GM23248 (cell line): ENCODE data around the gene ATP8B2. TPM values are rescaled to one million over a fixed set of nuclear protein-coding genes. Genes with fewer than 3 reads are reported as not detected.

Experiments used
- DNase-seq: peaks from one replicate; pipeline ENCODE4 v3.0.0-alpha.2; 2015
- H2AFZ ChIP-seq: fragments of 200-600 bp; sonication (generic); 2 replicates; pipeline ENCODE4 v1.6.1; 2016; ENCODE audit warnings: antibody characterized with exemption
- H3F3A ChIP-seq: fragments of 200-600 bp; sonication (generic); 2 replicates; pipeline ENCODE4 v1.6.1; 2016; ENCODE audit warnings: mild to moderate bottlenecking, antibody characterized with exemption, mixed run types; ENCODE audit not compliant: insufficient read depth
- H3K27ac ChIP-seq: fragments of 200-600 bp; sonication (generic); 2 replicates; pipeline ENCODE4 v1.5.1; 2016; ENCODE audit warnings: mild to moderate bottlenecking
- H3K27me3 ChIP-seq: fragments of 200-600 bp; sonication (generic); replicated peaks from 2 replicates; pipeline ENCODE4 v1.6.1; 2016; ENCODE audit warnings: mild to moderate bottlenecking; ENCODE audit not compliant: insufficient read depth
- H3K36me3 ChIP-seq: fragments of 200-600 bp; sonication (generic); 2 replicates; pipeline ENCODE4 v1.6.1; 2016; ENCODE audit warnings: low read depth, mild to moderate bottlenecking
- H3K4me1 ChIP-seq: fragments of 200-600 bp; sonication (generic); 2 replicates; pipeline ENCODE4 v1.6.1; 2016; ENCODE audit warnings: mild to moderate bottlenecking; ENCODE audit not compliant: insufficient read depth
- H3K4me2 ChIP-seq: fragments of 200-600 bp; sonication (generic); one replicate; pipeline ENCODE4 v1.6.1; 2016; ENCODE audit warnings: mild to moderate bottlenecking; ENCODE audit not compliant: unreplicated experiment
- H3K4me3 ChIP-seq: fragments of 200-600 bp; sonication (generic); 2 replicates; pipeline ENCODE4 v1.5.1; 2016; ENCODE audit warnings: mild to moderate bottlenecking
- H3K79me2 ChIP-seq: fragments of 200-600 bp; sonication (generic); 2 replicates; pipeline ENCODE4 v1.6.1; 2016; ENCODE audit warnings: mild to moderate bottlenecking; ENCODE audit not compliant: insufficient read depth
- H3K9ac ChIP-seq: fragments of 200-600 bp; sonication (generic); 2 replicates; pipeline ENCODE4 v1.6.1; 2016; ENCODE audit warnings: mild to moderate bottlenecking
- H3K9me2 ChIP-seq: fragments of 200-600 bp; sonication (generic); 2 replicates; pipeline ENCODE4 v1.6.1; 2016; ENCODE audit warnings: mixed run types, mild to moderate bottlenecking, moderate library complexity; ENCODE audit not compliant: insufficient read depth
- H3K9me3 ChIP-seq: fragments of 200-600 bp; sonication (generic); one replicate; pipeline ENCODE4 v1.6.1; 2017; ENCODE audit warnings: low read depth
- H4K20me1 ChIP-seq: fragments of 200-600 bp; sonication (generic); 2 replicates; pipeline ENCODE4 v1.6.0; 2016; ENCODE audit not compliant: insufficient read depth
- EZH2 ChIP-seq: fragments of 200-600 bp; sonication (generic); IDR thresholded peaks from 2 replicates; pipeline ENCODE4 v1.6.1; 2018; ENCODE audit warnings: antibody characterized with exemption, mild to moderate bottlenecking; ENCODE audit not compliant: insufficient read depth, poor library complexity, severe bottlenecking
- EZH2phosphoT487 ChIP-seq: fragments of 200-600 bp; sonication (generic); IDR thresholded peaks from 2 replicates; pipeline ENCODE4 v1.6.1; 2018; ENCODE audit warnings: antibody characterized with exemption, moderate library complexity, mild to moderate bottlenecking, low read depth; ENCODE audit not compliant: insufficient read depth
- WGBS, 2 experiments: methylation state at CpG; one replicate each; pipeline ENCODE4 v1.1.6; 2015 to 2017; ENCODE audit warnings: low lambda C conversion rate in 2 of 2, low coverage in 1 of 2; ENCODE audit errors: missing lambda C conversion rate in 2 of 2; 5-methylcytosine and 5-hydroxymethylcytosine counted together
- in situ Hi-C: fragments of 300-500 bp; cut with MboI; formaldehyde crosslinking; loops from 2 replicates; pipeline ENCODE4 v1.15.0; 2020
- polyA plus RNA-seq: library from polyadenylated mRNA; unstranded; fragments of >200 nt; fragmentation: Nextera tagmentation; extraction: Ambion mirVana; gene quantifications from 2 replicates; pipeline ENCODE4 v1.2.1, GENCODE V29; 2016
- total RNA-seq: library from RNA; depleted of rRNA; stranded (reverse); fragments of >200 nt; shearing (Covaris generic); gene quantifications from 2 replicates; pipeline ENCODE4 v1.2.3, GENCODE V29; 2014

The ATP8B2 gene
- total and polyA plus RNA-seq, 2 experiments from 2014 or later = 20.1 to 200 TPM

DNA sequence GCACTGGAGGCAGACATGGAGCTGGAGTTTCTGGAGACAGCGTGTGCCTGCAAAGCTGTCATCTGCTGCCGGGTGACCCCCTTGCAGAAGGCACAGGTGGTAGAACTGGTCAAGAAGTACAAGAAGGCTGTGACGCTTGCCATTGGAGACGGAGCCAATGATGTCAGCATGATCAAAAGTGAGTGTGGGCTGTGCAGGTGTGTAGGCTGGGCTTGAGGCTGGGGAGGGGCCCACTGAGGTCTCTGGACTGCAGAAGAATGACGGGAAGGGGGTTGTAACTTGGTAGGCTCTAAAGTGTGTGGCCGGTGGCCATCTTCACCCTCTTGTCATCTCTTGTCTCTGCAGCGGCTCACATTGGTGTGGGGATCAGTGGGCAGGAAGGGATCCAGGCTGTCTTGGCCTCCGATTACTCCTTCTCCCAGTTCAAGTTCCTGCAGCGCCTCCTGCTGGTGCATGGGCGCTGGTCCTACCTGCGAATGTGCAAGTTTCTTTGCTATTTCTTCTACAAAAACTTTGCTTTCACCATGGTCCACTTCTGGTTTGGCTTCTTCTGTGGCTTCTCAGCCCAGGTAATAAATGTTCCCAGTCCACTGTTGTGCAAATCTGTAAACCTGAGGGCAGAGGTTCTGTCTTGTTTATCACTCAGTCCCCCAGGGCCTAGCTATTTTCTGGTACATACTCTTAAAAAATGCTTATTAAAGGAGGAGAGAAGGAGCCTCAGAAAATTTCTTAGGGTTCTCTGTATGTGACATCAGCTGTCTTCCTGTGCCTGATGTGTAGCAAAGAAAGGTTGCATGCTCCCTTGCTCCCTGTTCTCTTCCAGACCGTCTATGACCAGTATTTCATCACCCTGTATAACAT lies 19.9 kb downstream of the ATP8B2 start:
- in situ Hi-C loops = no loop called here
- Histone ChIP-seq H3K27ac (no peak overlapping the region), H4K20me1 (no peaks in the 10 kb centered on the region), H3K27me3 (no peaks in the 10 kb centered on the region), H3F3A (peaks cover 16% of the 10 kb centered on the region), H2AFZ (no peak overlapping the region), H3K4me1 (no peaks in the 10 kb centered on the region; the same call in 1 of the 2 replicates), H3K36me3 (peaks cover 61% of the 10 kb centered on the region), H3K9me2 (no peaks in the 10 kb centered on the region), H3K4me2 (no peak overlapping the region), H3K79me2 (no peaks in the 10 kb centered on the region; the same call in 1 of the 2 replicates), H3K9ac (no peak overlapping the region), H3K4me3 (no peak overlapping the region), H3K9me3 (no peaks in the 10 kb centered on the region)
- no peak for TF ChIP-seq EZH2
- no peak for TF ChIP-seq EZH2phosphoT487
- DNase-seq = peak; percentile 71
- WGBS, 2 experiments = 75 to 76% methylated on average over 12 of the region's 12 CpGs

DNA sequence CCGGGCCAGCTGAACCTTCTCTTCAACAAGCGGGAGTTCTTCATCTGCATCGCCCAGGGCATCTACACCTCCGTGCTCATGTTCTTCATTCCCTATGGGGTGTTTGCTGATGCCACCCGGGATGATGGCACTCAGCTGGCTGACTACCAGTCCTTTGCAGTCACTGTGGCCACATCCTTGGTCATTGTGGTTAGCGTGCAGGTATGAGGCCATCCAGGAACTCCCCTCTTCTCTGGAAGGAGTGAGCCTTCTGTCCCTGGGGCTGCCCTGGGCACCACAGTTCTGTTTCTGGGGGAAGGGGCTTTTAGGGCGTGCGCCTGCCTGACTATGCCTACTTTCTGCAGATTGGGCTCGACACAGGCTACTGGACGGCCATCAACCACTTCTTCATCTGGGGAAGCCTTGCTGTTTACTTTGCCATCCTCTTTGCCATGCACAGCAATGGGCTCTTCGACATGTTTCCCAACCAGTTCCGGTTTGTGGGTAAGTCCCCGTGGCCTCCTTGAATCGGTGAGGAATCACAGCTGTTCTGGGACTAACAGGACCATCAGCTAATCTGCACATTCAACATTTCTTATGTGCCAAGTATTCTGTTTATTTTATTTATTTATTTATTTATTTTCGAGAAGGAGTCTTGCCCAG lies 21.1 kb downstream of the ATP8B2 start:
- no peak overlapping the region for H2AFZ ChIP-seq
- peaks cover 16% of the 10 kb centered on the region for H3F3A ChIP-seq
- H3K79me2 ChIP-seq = no peaks in the 10 kb centered on the region; the same call in 1 of the 2 replicates
- H3K4me2 ChIP-seq = no peak overlapping the region
- WGBS, 2 experiments = 92 to 94% methylated on average over 15 of the region's 15 CpGs
- H3K9me2 ChIP-seq = no peaks in the 10 kb centered on the region
- TF ChIP-seq EZH2 (no peak), EZH2phosphoT487 (no peak)
- no peaks in the 10 kb centered on the region for H4K20me1 ChIP-seq
- peaks cover 53% of the 10 kb centered on the region for H3K36me3 ChIP-seq
- no peak overlapping the region for H3K9ac ChIP-seq
- H3K4me1 ChIP-seq = no peaks in the 10 kb centered on the region; the same call in 1 of the 2 replicates
- in situ Hi-C loops = no loop called here
- H3K4me3 ChIP-seq = no peak overlapping the region
- H3K9me3 ChIP-seq = no peaks in the 10 kb centered on the region
- no peak for DNase-seq
- no peak overlapping the region for H3K27ac ChIP-seq
- no peaks in the 10 kb centered on the region for H3K27me3 ChIP-seq

DNA sequence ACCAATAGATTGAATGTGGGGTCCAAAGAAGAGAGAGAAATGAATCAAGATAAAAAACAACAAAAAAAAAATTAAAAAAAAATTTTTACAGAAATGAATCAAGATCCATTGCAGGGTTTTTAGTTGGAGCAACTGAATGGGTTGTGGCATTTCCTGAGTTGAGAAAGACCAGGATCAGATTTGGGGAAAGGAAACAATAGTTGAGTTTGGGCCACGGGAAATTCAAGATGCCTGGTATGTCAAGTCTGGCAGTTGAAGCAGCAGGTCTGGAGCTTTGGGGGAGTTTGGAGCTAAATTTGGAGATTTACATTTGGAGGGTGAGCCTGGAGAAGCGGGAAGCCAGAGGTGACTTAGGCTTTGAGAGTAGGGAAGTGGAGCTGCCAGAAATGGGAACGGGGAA lies 22.6 kb downstream of the ATP8B2 start:
- H3K9me3 ChIP-seq = no peaks in the 10 kb centered on the region
- H3K4me2 ChIP-seq = no peak overlapping the region
- no peaks in the 10 kb centered on the region for H3K9me2 ChIP-seq
- no peak overlapping the region for H3K9ac ChIP-seq
- H3K4me3 ChIP-seq = no peak overlapping the region
- no peaks in the 10 kb centered on the region for H3K79me2 ChIP-seq
- H3K27ac ChIP-seq = no peak overlapping the region
- H4K20me1 ChIP-seq = no peaks in the 10 kb centered on the region
- no peak overlapping the region for H2AFZ ChIP-seq
- H3F3A ChIP-seq = peaks cover 25% of the 10 kb centered on the region
- peaks cover 6% of the 10 kb centered on the region for H3K4me1 ChIP-seq
- no peak for TF ChIP-seq EZH2phosphoT487
- no peak for TF ChIP-seq EZH2
- peaks cover 49% of the 10 kb centered on the region for H3K36me3 ChIP-seq
- no peak for DNase-seq
- in situ Hi-C loops = no loop called here
- 93 to 98% methylated on average over 2 to 3 of the region's 3 CpGs for WGBS, 2 experiments
- no peaks in the 10 kb centered on the region for H3K27me3 ChIP-seq

DNA sequence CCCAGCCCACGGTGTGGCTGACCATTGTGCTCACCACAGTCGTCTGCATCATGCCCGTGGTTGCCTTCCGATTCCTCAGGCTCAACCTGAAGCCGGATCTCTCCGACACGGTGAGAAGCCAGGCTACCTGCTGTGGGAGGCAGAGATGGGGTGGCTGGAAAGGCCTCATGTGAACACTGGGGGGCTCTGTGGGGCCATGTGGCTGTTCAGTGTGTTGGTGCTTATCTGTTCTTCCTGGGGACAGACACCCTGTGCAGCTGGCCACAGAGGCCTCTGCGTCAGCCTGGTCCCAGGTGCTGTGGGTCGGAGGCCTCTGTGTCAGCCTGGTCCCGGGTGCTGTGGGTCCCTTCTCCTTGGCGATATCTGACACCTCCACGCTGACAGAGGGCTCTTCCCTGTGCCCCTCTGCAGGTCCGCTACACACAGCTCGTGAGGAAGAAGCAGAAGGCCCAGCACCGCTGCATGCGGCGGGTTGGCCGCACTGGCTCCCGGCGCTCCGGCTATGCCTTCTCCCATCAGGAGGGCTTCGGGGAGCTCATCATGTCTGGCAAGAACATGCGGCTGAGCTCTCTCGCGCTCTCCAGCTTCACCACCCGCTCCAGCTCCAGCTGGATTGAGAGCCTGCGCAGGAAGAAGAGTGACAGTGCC lies 23.2 kb downstream of the ATP8B2 start:
- no peak for DNase-seq
- Histone ChIP-seq H3K4me1 (peaks cover 12% of the 10 kb centered on the region), H3K9me3 (no peaks in the 10 kb centered on the region), H3K27ac (no peak overlapping the region), H3K9ac (no peak overlapping the region), H3K4me3 (no peak overlapping the region), H3K9me2 (no peaks in the 10 kb centered on the region), H3K4me2 (no peak overlapping the region), H3K79me2 (no peaks in the 10 kb centered on the region), H3K36me3 (peaks cover 45% of the 10 kb centered on the region), H2AFZ (no peak overlapping the region), H3F3A (peaks cover 25% of the 10 kb centered on the region), H4K20me1 (no peaks in the 10 kb centered on the region), H3K27me3 (no peaks in the 10 kb centered on the region)
- in situ Hi-C loops = no loop called here
- WGBS, 2 experiments = 91 to 92% methylated on average over 26 to 27 of the region's 27 CpGs
- TF ChIP-seq EZH2 (no peak), EZH2phosphoT487 (no peak)
